ENCODE data around the gene PMIS2.
"Not testable (repeated sequence)": the region's sequence is repeated elsewhere in the genome, so short reads cannot be mapped to it uniquely, and the experiment has no call there.

PMIS2 gene

DNA sequence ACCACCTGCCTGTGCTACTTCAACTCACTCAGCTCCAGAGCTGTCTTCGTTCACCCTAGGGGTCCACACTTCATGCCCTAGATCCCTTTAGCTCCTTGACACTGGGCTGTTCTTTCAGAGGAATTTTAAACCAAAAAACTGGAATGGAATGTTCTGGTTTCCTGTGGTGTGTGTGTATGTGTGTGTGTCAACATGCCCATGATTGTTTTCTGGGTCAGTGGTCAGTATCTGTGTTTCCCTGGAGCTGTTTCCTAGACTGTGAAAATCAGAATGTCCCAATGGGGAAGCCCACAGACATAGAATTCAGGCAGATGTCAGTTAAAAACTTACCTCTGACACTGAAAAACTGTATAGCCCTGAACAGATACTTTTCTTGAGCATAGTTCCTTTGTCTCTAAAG is 1.3 kb downstream of the PMIS2 start:
- Histone ChIP-seq H2BK5ac (ENCODE audit: low read depth, low read length, poor library complexity) (no peak overlapping the region), H3K4me1 (ENCODE audit: control insufficient read depth in 1 of 2, insufficient read depth in 2 of 2, low read length in 2 of 2) (no peaks in the 10 kb centered on the region), H3K4ac (ENCODE audit: low read depth, low read length) (no peak overlapping the region), H2AK5ac (ENCODE audit: low read length) (no peak overlapping the region), H4K91ac (ENCODE audit: low read depth, low read length) (no peak overlapping the region), H3K4me3 (ENCODE audit: low read depth, low read length) (no peak overlapping the region), H3K14ac (ENCODE audit: low read length) (no peak overlapping the region), H2BK12ac (ENCODE audit: low read length) (no peak overlapping the region), H3K9ac (ENCODE audit: low read length) (no peak overlapping the region), H3K79me2 (ENCODE audit: control insufficient read depth, insufficient read depth, low read length, poor library complexity) (no peaks in the 10 kb centered on the region), H2BK120ac (ENCODE audit: insufficient read depth, low read length, poor library complexity) (no peak overlapping the region), H3K23ac (ENCODE audit: low read length) (no peak overlapping the region), H3K9me3 (ENCODE audit: insufficient read depth, low read depth, low read length) (peaks cover 5% of the 10 kb centered on the region), H2AFZ (ENCODE audit: insufficient read depth, low read length, poor library complexity) (no peak overlapping the region), H3K36me3 (ENCODE audit: control insufficient read depth in 1 of 2, insufficient read depth in 2 of 2, low read length in 2 of 2) (no peaks in the 10 kb centered on the region), H3K27me3 (ENCODE audit: insufficient read depth, low read length) (no peaks in the 10 kb centered on the region), H4K8ac (ENCODE audit: low read depth, low read length) (no peak overlapping the region), H3K4me2 (ENCODE audit: low read length) (no peak overlapping the region), H3K27ac (ENCODE audit: low read depth, low read length) (no peak overlapping the region), H3K18ac (ENCODE audit: low read length) (no peak overlapping the region), H4K12ac (ENCODE audit: low read depth, low read length) (no peak overlapping the region), H3K79me1 (ENCODE audit: low read length) (no peaks in the 10 kb centered on the region)
- WGBS (ENCODE audit: extremely low coverage, insufficient coverage, insufficient read length) = no CpG with 5 or more reads among the region's 1 CpG
- no peak for DNase-seq

DNA sequence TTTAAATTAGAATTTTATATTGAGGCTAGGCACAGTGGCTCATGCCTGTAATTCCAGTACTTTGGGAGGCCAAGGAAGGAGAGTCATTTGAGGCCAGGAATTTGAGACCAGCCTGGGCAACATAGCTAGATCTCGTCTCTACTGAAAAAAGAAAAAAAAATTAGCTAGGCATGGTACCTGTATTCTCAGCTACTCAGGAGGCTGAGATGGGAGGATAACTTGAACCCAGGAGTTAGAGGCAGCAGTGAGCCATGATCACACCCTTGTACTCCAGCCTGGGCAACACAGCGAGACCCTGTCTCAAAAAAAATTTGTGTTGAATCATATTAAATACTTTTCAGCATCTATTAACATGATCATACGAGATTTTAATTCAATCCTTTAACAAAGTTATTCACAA is 4.9 kb downstream of the PMIS2 start:
- Histone ChIP-seq H2AFZ (ENCODE audit: insufficient read depth, low read length, poor library complexity) (no peak overlapping the region), H3K4me1 (ENCODE audit: control insufficient read depth in 1 of 2, insufficient read depth in 2 of 2, low read length in 2 of 2) (no peaks in the 10 kb centered on the region), H2AK5ac (ENCODE audit: low read length) (no peak overlapping the region), H3K79me1 (ENCODE audit: low read length) (no peaks in the 10 kb centered on the region), H2BK5ac (ENCODE audit: low read depth, low read length, poor library complexity) (no peak overlapping the region), H4K8ac (ENCODE audit: low read depth, low read length) (no peak overlapping the region), H3K23ac (ENCODE audit: low read length) (no peak overlapping the region), H4K91ac (ENCODE audit: low read depth, low read length) (no peak overlapping the region), H2BK12ac (ENCODE audit: low read length) (no peak overlapping the region), H3K36me3 (ENCODE audit: control insufficient read depth in 1 of 2, insufficient read depth in 2 of 2, low read length in 2 of 2) (no peaks in the 10 kb centered on the region), H3K4me3 (ENCODE audit: low read depth, low read length) (no peak overlapping the region), H3K4ac (ENCODE audit: low read depth, low read length) (no peak overlapping the region), H3K79me2 (ENCODE audit: control insufficient read depth, insufficient read depth, low read length, poor library complexity) (no peaks in the 10 kb centered on the region), H3K14ac (ENCODE audit: low read length) (no peak overlapping the region), H3K4me2 (ENCODE audit: low read length) (no peak overlapping the region), H3K9ac (ENCODE audit: low read length) (no peak overlapping the region), H3K27me3 (ENCODE audit: insufficient read depth, low read length) (no peaks in the 10 kb centered on the region), H3K9me3 (ENCODE audit: insufficient read depth, low read depth, low read length) (peaks cover 4% of the 10 kb centered on the region), H3K27ac (ENCODE audit: low read depth, low read length) (no peak overlapping the region), H2BK120ac (ENCODE audit: insufficient read depth, low read length, poor library complexity) (no peak overlapping the region), H3K18ac (ENCODE audit: low read length) (no peak overlapping the region), H4K12ac (ENCODE audit: low read depth, low read length) (no peak overlapping the region)
- WGBS (ENCODE audit: extremely low coverage, insufficient coverage, insufficient read length) = no CpG with 5 or more reads among the region's 3 CpGs
- DNase-seq = no peak

DNA sequence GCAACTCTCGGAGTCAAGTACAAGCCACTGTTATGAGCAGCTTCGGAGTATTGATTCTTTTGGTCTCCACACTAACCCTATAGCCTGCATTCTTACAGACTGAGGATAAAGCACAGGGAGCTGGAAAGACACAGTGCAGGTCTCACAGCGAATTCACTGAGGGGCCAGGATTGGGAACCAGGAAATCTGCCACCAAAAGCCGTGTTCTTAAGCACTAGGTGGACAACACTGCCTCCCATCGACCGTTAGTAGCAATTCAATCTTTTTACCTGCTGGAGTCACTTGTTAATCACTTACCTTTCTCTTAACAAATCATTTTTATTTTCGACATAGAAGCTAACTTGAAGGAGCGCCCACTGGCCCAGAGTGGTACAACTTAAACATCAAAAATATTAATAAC is 6.3 kb downstream of the PMIS2 start:
- no peak overlapping the region for H4K91ac ChIP-seq (ENCODE audit: low read depth, low read length)
- no peak overlapping the region for H3K4me3 ChIP-seq (ENCODE audit: low read depth, low read length)
- no peaks in the 10 kb centered on the region for H3K36me3 ChIP-seq (ENCODE audit: control insufficient read depth in 1 of 2, insufficient read depth in 2 of 2, low read length in 2 of 2)
- WGBS (ENCODE audit: extremely low coverage, insufficient coverage, insufficient read length) = no CpG with 5 or more reads among the region's 8 CpGs
- H2BK5ac ChIP-seq (ENCODE audit: low read depth, low read length, poor library complexity) = no peak overlapping the region
- H3K18ac ChIP-seq (ENCODE audit: low read length) = no peak overlapping the region
- no peaks in the 10 kb centered on the region for H3K9me3 ChIP-seq (ENCODE audit: insufficient read depth, low read depth, low read length)
- H3K4me1 ChIP-seq (ENCODE audit: control insufficient read depth in 1 of 2, insufficient read depth in 2 of 2, low read length in 2 of 2) = no peaks in the 10 kb centered on the region
- H3K79me1 ChIP-seq (ENCODE audit: low read length) = no peaks in the 10 kb centered on the region
- H3K4ac ChIP-seq (ENCODE audit: low read depth, low read length) = no peak overlapping the region
- H2AK5ac ChIP-seq (ENCODE audit: low read length) = no peak overlapping the region
- H3K79me2 ChIP-seq (ENCODE audit: control insufficient read depth, insufficient read depth, low read length, poor library complexity) = no peaks in the 10 kb centered on the region
- H3K4me2 ChIP-seq (ENCODE audit: low read length) = no peak overlapping the region
- no peak overlapping the region for H4K12ac ChIP-seq (ENCODE audit: low read depth, low read length)
- no peak overlapping the region for H2BK120ac ChIP-seq (ENCODE audit: insufficient read depth, low read length, poor library complexity)
- no peak overlapping the region for H4K8ac ChIP-seq (ENCODE audit: low read depth, low read length)
- H3K9ac ChIP-seq (ENCODE audit: low read length) = no peak overlapping the region
- H3K14ac ChIP-seq (ENCODE audit: low read length) = no peak overlapping the region
- H2AFZ ChIP-seq (ENCODE audit: insufficient read depth, low read length, poor library complexity) = no peak overlapping the region
- no peak overlapping the region for H3K27ac ChIP-seq (ENCODE audit: low read depth, low read length)
- H3K27me3 ChIP-seq (ENCODE audit: insufficient read depth, low read length) = no peaks in the 10 kb centered on the region
- no peak overlapping the region for H3K23ac ChIP-seq (ENCODE audit: low read length)
- H2BK12ac ChIP-seq (ENCODE audit: low read length) = no peak overlapping the region
- DNase-seq = peak in 1 of 2 donors; percentile 49

DNA sequence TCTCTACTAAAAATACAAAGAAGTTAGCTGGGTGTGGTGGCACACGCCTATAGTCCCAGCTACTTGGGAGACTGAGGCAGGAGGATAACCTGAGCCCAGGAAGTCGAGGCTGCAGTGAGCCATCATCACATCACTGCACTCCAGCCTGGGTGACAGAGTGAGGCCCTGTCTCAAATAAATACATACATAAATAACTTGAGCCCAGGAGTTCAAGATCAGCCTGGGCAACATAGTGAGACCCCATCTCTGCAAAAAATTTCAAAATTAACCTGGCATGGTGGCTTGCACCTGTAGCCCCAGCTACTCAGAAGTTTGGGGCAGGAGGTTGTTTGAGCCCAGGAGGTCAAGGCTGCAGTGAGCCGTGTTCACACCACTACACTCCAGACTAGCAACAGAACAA is 9.1 kb downstream of the PMIS2 start:
- H3K27me3 ChIP-seq (ENCODE audit: insufficient read depth, low read length); H3K4me2 ChIP-seq (ENCODE audit: low read length); H3K18ac ChIP-seq (ENCODE audit: low read length); H4K12ac ChIP-seq (ENCODE audit: low read depth, low read length); H3K4me3 ChIP-seq (ENCODE audit: low read depth, low read length); H2BK12ac ChIP-seq (ENCODE audit: low read length); H3K23ac ChIP-seq (ENCODE audit: low read length); H4K91ac ChIP-seq (ENCODE audit: low read depth, low read length); H2AK5ac ChIP-seq (ENCODE audit: low read length); H3K9me3 ChIP-seq (ENCODE audit: insufficient read depth, low read depth, low read length); DNase-seq; H3K4ac ChIP-seq (ENCODE audit: low read depth, low read length); H3K36me3 ChIP-seq (ENCODE audit: control insufficient read depth in 1 of 2, insufficient read depth in 2 of 2, low read length in 2 of 2); H3K4me1 ChIP-seq (ENCODE audit: control insufficient read depth in 1 of 2, insufficient read depth in 2 of 2, low read length in 2 of 2); H2AFZ ChIP-seq (ENCODE audit: insufficient read depth, low read length, poor library complexity); H3K14ac ChIP-seq (ENCODE audit: low read length); H3K27ac ChIP-seq (ENCODE audit: low read depth, low read length); H3K79me1 ChIP-seq (ENCODE audit: low read length); H3K9ac ChIP-seq (ENCODE audit: low read length); H4K8ac ChIP-seq (ENCODE audit: low read depth, low read length); H3K79me2 ChIP-seq (ENCODE audit: control insufficient read depth, insufficient read depth, low read length, poor library complexity); H2BK5ac ChIP-seq (ENCODE audit: low read depth, low read length, poor library complexity); H2BK120ac ChIP-seq (ENCODE audit: insufficient read depth, low read length, poor library complexity): not testable (repeated sequence)
- WGBS (ENCODE audit: extremely low coverage, insufficient coverage, insufficient read length) = no CpG with 5 or more reads among the region's 3 CpGs

Data from trophoblast cell (in vitro differentiated cells and primary cell).